Ishikawa (cell line): ENCODE data around the gene KLHL10.

ENCODE experiments used
- CEBPB ChIP-seq: IDR thresholded peaks from 2 replicates; pipeline ENCODE4 v1.6.1; 2012
- CREB1 ChIP-seq: IDR thresholded peaks from 2 replicates; pipeline ENCODE4 v1.6.1; 2012; ENCODE audit warnings: low read depth
- EGR1 ChIP-seq: IDR thresholded peaks from 2 replicates; pipeline ENCODE4 v1.6.1; 2012
- EP300 ChIP-seq: IDR thresholded peaks from 2 replicates; pipeline ENCODE4 v1.6.1; 2012; ENCODE audit warnings: borderline replicate concordance
- FOXM1 ChIP-seq: IDR thresholded peaks from 2 replicates; pipeline ENCODE4 v1.6.1; 2012; ENCODE audit warnings: low read depth, borderline replicate concordance
- NFIC ChIP-seq: IDR thresholded peaks from 2 replicates; pipeline ENCODE4 v1.6.1; 2012
- RAD21 ChIP-seq: IDR thresholded peaks from 2 replicates; pipeline ENCODE4 v1.6.1; 2012; ENCODE audit warnings: low read depth
- TAF1 ChIP-seq: IDR thresholded peaks from 2 replicates; pipeline ENCODE4 v1.6.1; 2012; ENCODE audit warnings: low read depth, mild to moderate bottlenecking
- TCF12 ChIP-seq: IDR thresholded peaks from 2 replicates; pipeline ENCODE4 v1.6.1; 2012; ENCODE audit warnings: low read depth
- TEAD4 ChIP-seq: IDR thresholded peaks from 2 replicates; pipeline ENCODE4 v1.6.1; 2012
- YY1 ChIP-seq: IDR thresholded peaks from 2 replicates; pipeline ENCODE4 v1.6.1; 2012; ENCODE audit warnings: low read depth
- ZBTB7A ChIP-seq: IDR thresholded peaks from 2 replicates; pipeline ENCODE4 v1.6.1; 2012; ENCODE audit warnings: low read depth
- TF ChIP-seq, protein P1 (sequence below): IDR thresholded peaks from 2 replicates; pipeline ENCODE4 v1.6.1; 2012; ENCODE audit warnings: low read depth, mild to moderate bottlenecking
- TF ChIP-seq, protein P2 (sequence below): IDR thresholded peaks from 2 replicates; pipeline ENCODE4 v1.6.1; 2012
- TF ChIP-seq, protein P3 (sequence below): IDR thresholded peaks from 2 replicates; pipeline ENCODE4 v1.6.1; 2012

KLHL10 gene

DNA sequence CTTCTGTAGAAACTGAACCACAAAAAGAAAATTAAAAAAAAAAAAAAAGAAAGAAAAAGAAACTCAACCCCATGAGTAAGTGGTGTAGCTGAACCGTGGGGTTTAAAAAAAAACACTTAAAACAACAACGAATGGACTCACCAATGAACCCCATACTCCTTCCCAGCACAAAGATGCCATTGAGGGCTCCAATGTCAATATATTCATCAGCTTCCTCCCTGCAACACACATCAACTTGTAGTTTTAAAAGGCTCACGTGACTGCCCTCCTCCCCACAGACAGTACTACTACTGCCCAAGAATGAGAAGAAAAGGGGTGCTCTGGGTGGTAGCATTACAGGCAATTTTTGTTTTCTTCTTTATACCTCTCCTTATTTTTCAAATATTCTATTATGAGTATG is 30.9 kb downstream of the KLHL10 start:
- TF ChIP-seq, protein P1, sequence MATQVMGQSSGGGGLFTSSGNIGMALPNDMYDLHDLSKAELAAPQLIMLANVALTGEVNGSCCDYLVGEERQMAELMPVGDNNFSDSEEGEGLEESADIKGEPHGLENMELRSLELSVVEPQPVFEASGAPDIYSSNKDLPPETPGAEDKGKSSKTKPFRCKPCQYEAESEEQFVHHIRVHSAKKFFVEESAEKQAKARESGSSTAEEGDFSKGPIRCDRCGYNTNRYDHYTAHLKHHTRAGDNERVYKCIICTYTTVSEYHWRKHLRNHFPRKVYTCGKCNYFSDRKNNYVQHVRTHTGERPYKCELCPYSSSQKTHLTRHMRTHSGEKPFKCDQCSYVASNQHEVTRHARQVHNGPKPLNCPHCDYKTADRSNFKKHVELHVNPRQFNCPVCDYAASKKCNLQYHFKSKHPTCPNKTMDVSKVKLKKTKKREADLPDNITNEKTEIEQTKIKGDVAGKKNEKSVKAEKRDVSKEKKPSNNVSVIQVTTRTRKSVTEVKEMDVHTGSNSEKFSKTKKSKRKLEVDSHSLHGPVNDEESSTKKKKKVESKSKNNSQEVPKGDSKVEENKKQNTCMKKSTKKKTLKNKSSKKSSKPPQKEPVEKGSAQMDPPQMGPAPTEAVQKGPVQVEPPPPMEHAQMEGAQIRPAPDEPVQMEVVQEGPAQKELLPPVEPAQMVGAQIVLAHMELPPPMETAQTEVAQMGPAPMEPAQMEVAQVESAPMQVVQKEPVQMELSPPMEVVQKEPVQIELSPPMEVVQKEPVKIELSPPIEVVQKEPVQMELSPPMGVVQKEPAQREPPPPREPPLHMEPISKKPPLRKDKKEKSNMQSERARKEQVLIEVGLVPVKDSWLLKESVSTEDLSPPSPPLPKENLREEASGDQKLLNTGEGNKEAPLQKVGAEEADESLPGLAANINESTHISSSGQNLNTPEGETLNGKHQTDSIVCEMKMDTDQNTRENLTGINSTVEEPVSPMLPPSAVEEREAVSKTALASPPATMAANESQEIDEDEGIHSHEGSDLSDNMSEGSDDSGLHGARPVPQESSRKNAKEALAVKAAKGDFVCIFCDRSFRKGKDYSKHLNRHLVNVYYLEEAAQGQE, result no peak
- TF ChIP-seq, protein P2, sequence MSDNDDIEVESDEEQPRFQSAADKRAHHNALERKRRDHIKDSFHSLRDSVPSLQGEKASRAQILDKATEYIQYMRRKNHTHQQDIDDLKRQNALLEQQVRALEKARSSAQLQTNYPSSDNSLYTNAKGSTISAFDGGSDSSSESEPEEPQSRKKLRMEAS, result no peak
- TF ChIP-seq RAD21 (no peak), NFIC (no peak), EGR1 (no peak), YY1 (no peak), EP300 (no peak)

DNA sequence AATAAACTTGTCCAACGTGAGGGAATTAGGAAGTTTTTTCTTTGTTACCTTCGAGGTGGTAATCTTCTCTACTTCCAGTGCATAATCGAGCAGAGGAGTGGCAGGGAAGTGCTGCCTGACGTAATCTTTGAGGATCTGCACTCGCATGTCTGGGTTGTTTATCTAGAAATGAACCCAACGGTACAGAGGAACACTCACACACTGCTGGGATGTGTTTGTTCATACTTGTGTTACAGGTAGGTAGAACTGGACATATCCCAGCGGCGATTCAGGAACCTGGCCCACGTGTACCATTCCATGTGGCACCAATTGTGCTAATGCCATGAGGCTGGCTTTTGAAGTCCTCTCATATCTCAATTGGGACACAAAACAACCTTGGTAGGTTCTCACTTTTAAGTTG is 31.8 kb downstream of the KLHL10 start:
- TF ChIP-seq ZBTB7A, result no peak
- TF ChIP-seq, protein P2, result no peak
- TF ChIP-seq, protein P3, sequence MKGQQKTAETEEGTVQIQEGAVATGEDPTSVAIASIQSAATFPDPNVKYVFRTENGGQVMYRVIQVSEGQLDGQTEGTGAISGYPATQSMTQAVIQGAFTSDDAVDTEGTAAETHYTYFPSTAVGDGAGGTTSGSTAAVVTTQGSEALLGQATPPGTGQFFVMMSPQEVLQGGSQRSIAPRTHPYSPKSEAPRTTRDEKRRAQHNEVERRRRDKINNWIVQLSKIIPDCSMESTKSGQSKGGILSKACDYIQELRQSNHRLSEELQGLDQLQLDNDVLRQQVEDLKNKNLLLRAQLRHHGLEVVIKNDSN, result no peak
- no peak for TF ChIP-seq FOXM1
- TF ChIP-seq YY1, result no peak
- TF ChIP-seq, protein P1, result no peak
- TF ChIP-seq TAF1, result no peak
- TF ChIP-seq CREB1, result no peak
- TF ChIP-seq TEAD4, result no peak

DNA sequence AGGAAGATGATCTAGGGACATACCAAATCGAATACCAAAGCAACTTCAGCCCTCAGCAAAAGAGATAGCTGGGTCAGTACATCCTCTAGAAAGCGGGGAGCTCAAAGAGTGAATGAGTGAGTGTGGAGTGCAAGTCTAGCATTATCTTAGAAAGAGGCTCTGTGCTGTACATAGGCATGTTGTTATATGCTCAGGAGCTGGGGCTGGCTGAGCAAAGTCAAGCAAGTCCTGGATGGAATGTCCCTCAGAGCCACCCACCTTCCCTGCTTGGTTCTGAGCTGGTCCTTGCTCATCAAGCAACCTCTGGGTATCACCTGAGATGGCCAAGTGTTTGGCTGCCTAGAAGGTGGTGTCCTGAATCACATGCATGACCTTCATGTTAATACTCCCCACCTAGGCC is 32.5 kb downstream of the KLHL10 start:
- TF ChIP-seq NFIC, result no peak
- no peak for TF ChIP-seq ZBTB7A
- TF ChIP-seq CREB1, result no peak
- TF ChIP-seq, protein P1, result no peak
- TF ChIP-seq, protein P3, result no peak
- no peak for TF ChIP-seq CEBPB
- no peak for TF ChIP-seq TAF1
- no peak for TF ChIP-seq TEAD4
- no peak for TF ChIP-seq FOXM1
- TF ChIP-seq EP300, result no peak
- TF ChIP-seq EGR1, result no peak
- no peak for TF ChIP-seq TCF12
- no peak for TF ChIP-seq YY1
- TF ChIP-seq RAD21, result no peak
- TF ChIP-seq, protein P2, result no peak

DNA sequence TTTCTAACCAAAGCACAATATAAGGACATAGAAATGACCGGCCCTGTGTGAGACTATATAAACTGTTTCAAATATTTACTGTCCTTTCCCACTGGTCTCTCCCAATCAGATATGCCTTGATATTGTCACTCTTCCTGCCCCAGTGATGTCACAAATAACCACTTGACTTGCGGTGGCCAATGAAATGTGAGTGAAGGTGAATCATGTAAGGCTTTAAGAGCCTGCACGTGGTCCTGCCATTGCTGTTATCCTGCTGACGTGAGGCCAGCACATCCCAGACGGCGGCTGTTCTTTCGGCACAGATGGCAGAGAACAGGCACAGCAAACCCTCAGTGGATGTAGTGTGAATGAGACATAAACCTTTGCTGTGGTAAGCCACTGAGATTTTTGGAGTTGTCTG is 33.0 kb downstream of the KLHL10 start:
- TF ChIP-seq, protein P3, result no peak
- TF ChIP-seq TCF12 (no peak), RAD21 (no peak), FOXM1 (no peak), CREB1 (no peak), CEBPB (no peak), TEAD4 (no peak)
- TF ChIP-seq, protein P1, result no peak
